SK-N-SH (cell line): ENCODE measurements around the gene RALGDS. TPM values are rescaled to one million over a fixed set of nuclear protein-coding genes. Genes with fewer than 3 reads are reported as not detected.

Source experiments
- CTCF ChIA-PET: fragments of 300-600, 350-600 bp; formaldehyde crosslinking; extraction: SDS; loops from one replicate; lab custom pipeline; 2021; lab: Yijun Ruan, JAX
- POLR2A ChIA-PET: fragments of 350-600 bp; sonication (Branson Sonifier 250); formaldehyde crosslinking; extraction: SDS; loops from one replicate; lab custom pipeline; 2020; ENCODE audit warnings: antibody characterized with exemption, inconsistent platforms; lab: Yijun Ruan, JAX
- DNase-seq: peaks from one replicate; pipeline ENCODE4 v3.0.0; 2012
- H2AFZ ChIP-seq: fragments of 200-600 bp; sonication (generic); 2 replicates; pipeline ENCODE4 v1.8.1; 2016; ENCODE audit warnings: antibody characterized with exemption, mild to moderate bottlenecking, low read depth
- H3F3A ChIP-seq: fragments of 200-600 bp; sonication (generic); replicated peaks from 2 replicates; pipeline ENCODE3; 2016; ENCODE audit warnings: antibody characterized with exemption, mild to moderate bottlenecking; ENCODE audit not compliant: insufficient read depth
- H3K27ac ChIP-seq, 2 experiments: fragments of 200-500 bp in 1 of 2; fragments of 200-600 bp in 1 of 2; sonication (Bioruptor generic) in 1 of 2; sonication (generic), shearing (Covaris generic) in 1 of 2; 2 replicates each; pipeline versions ENCODE4 v1.5.1 to v1.6.1; 2014 to 2016; ENCODE audit warnings: low read depth in 2 of 2, inconsistent platforms in 1 of 2, low read length in 1 of 2, mild to moderate bottlenecking in 1 of 2, mixed read lengths in 1 of 2
- H3K27me3 ChIP-seq: fragments of 200-600 bp; sonication (generic), shearing (Covaris generic); 2 replicates; pipeline ENCODE4 v1.6.1; 2016; ENCODE audit warnings: mixed run types; ENCODE audit not compliant: insufficient read depth
- H3K36me3 ChIP-seq, 2 experiments: fragments of 200-500 bp in 1 of 2; fragments of 200-600 bp in 1 of 2; sonication (Bioruptor generic) in 1 of 2; sonication (generic) in 1 of 2; replicated peaks in 1 of 2; 2 replicates each; pipeline versions ENCODE3 to v1.5.1; 2014 to 2016; ENCODE audit warnings: low read length in 1 of 2, mild to moderate bottlenecking in 1 of 2; ENCODE audit not compliant: insufficient read depth in 2 of 2, control insufficient read depth in 1 of 2
- H3K4me1 ChIP-seq, 2 experiments: fragments of 200-500 bp in 1 of 2; fragments of 200-600 bp in 1 of 2; sonication (Bioruptor generic) in 1 of 2; sonication (generic), shearing (Covaris generic) in 1 of 2; 2 replicates each; pipeline versions ENCODE4 v1.5.1 to v1.6.1; 2014 to 2016; ENCODE audit warnings: low read depth in 1 of 2, low read length in 1 of 2, mixed run types in 1 of 2; ENCODE audit not compliant: insufficient read depth in 2 of 2, control insufficient read depth in 1 of 2
- H3K4me2 ChIP-seq: fragments of 200-600 bp; sonication (generic), shearing (Covaris generic); 2 replicates; pipeline ENCODE4 v1.6.1; 2017; ENCODE audit warnings: mixed run types
- H3K4me3 ChIP-seq, 2 experiments: fragments of 200-500 bp in 1 of 2; fragments of 200-600 bp in 1 of 2; sonication (Bioruptor generic) in 1 of 2; sonication (generic), shearing (Covaris generic) in 1 of 2; 2 replicates each; pipeline versions ENCODE4 v1.5.1 to v1.8.1; 2014 to 2016; ENCODE audit warnings: low read depth in 2 of 2, inconsistent platforms in 1 of 2, low read length in 1 of 2, mild to moderate bottlenecking in 1 of 2, mixed read lengths in 1 of 2, moderate library complexity in 1 of 2
- H3K79me2 ChIP-seq: fragments of 200-600 bp; sonication (generic); 2 replicates; pipeline ENCODE4 v1.8.1; 2017; ENCODE audit warnings: mild to moderate bottlenecking; ENCODE audit not compliant: insufficient read depth
- H3K9ac ChIP-seq: fragments of 200-600 bp; sonication (generic); 2 replicates; pipeline ENCODE4 v1.6.1; 2017; ENCODE audit warnings: mixed run types
- H3K9me2 ChIP-seq: fragments of 200-600 bp; sonication (generic); 2 replicates; pipeline ENCODE4 v1.6.1; 2017; ENCODE audit warnings: mixed run types
- H3K9me3 ChIP-seq: fragments of 200-600 bp; sonication (generic); 2 replicates; pipeline ENCODE4 v1.6.1; 2017; ENCODE audit warnings: mixed run types, mild to moderate bottlenecking, moderate library complexity
- H4K20me1 ChIP-seq: fragments of 200-600 bp; sonication (generic); 2 replicates; pipeline ENCODE4 v1.6.1; 2017; ENCODE audit warnings: mild to moderate bottlenecking, mixed run types; ENCODE audit not compliant: insufficient read depth
- ELF1 ChIP-seq: IDR thresholded peaks from 2 replicates; pipeline ENCODE4 v1.4.0; 2012
- EZH2phosphoT487 ChIP-seq: fragments of 200-600 bp; sonication (generic); IDR thresholded peaks from 2 replicates; pipeline ENCODE4 v1.6.1; 2017; ENCODE audit warnings: low read depth, mixed run types, mild to moderate bottlenecking, antibody characterized with exemption, moderate library complexity, borderline replicate concordance
- JUND ChIP-seq: IDR thresholded peaks from 2 replicates; pipeline ENCODE4 v1.4.0; 2012
- MXI1 ChIP-seq: IDR thresholded peaks from 2 replicates; pipeline ENCODE4 v1.6.1; 2012; ENCODE audit warnings: mild to moderate bottlenecking, low read depth, low read length, improper control_type of control experiment
- NRF1 ChIP-seq: IDR thresholded peaks from 2 replicates; pipeline ENCODE4 v1.6.1; 2012; ENCODE audit warnings: low read depth, mild to moderate bottlenecking, low read length
- POLR2AphosphoS5 ChIP-seq: IDR thresholded peaks from 2 replicates; pipeline ENCODE4 v1.6.1; 2012; ENCODE audit warnings: low read depth, low read length
- SMC3 ChIP-seq: IDR thresholded peaks from 2 replicates; pipeline ENCODE4 v1.6.1; 2012; ENCODE audit warnings: low read depth, low read length, improper control_type of control experiment
- TAF1 ChIP-seq: IDR thresholded peaks from 2 replicates; pipeline ENCODE4 v1.6.1; 2012; ENCODE audit warnings: low read depth, mild to moderate bottlenecking, low read length, moderate library complexity, borderline replicate concordance
- WGBS: methylation state at CpG from one replicate; pipeline ENCODE4 v1.1.6; 2017; ENCODE audit warnings: low lambda C conversion rate; 5-methylcytosine and 5-hydroxymethylcytosine counted together
- polyA plus RNA-seq, 3 experiments: library from polyadenylated mRNA; depleted of rRNA; stranded (reverse); fragments of >200 nt; gene quantifications; 2 replicates each; pipeline ENCODE4 v1.2.3, GENCODE V29; 2012
- TF ChIP-seq, protein P1 (sequence below): IDR thresholded peaks from 2 replicates; pipeline ENCODE4 v1.4.0; 2012; ENCODE audit warnings: low read depth

RALGDS gene
- polyA plus RNA-seq, 1 of the 3 experiments (the other 2 are of a cell fraction): 64.7 TPM

DNA sequence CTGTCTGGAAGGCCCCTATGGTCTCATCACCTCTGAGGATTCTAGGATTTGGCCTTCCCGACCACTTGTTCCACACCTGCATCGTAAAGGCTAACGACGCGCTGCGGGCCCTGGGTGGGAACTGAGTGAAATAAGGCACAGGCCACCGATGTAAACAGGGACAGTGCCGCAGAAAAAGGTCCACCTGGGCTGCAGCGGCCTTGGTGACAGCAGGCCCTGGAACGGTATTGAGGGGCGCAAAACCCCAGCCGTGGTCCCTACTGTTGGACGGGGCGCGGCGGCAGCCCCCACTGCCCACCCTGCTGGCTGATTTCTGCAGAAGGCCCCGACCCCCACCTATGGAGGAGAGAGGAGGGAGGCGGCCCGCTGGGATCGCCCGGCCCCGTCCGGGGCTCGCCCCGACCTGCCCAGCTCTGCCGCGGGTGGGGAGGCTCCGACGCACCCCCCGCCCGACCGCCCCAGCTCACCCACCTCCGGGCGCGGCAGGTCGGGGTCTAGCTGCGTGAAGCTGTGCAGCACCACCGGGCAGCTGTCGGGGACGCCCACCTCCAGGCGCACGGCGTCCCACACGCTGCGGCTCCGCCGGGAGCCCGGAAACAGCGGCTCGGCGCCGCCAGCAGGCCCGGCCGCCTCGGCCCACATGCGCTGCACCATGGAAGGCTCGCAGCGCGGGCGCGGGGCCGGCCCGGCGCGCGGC lies 391 bp downstream of the RALGDS start:
- peak overlapping the region in 1 of 2 experiments; percentile 99; a peak in 2 of 4 replicates for H3K27ac ChIP-seq
- 9% methylated on average over 11 of the region's 66 CpGs for WGBS
- TF ChIP-seq MXI1 (peak; percentile 10; the same call in 1 of the 2 replicates), SMC3 (no peak)
- no peaks in the 10 kb centered on the region for H3K9me2 ChIP-seq
- H3K4me3 ChIP-seq: peak overlapping the region; percentile 71 to 79
- ChIA-PET POLR2A (interaction anchor here (2.0 to 4.6 kb wide), 3 partner anchors 12 to 31 kb away, joined by 8 to 51 read pairs (median 10); no protein-coding TSS in a partner anchor), CTCF (interaction anchor here (4.4 to 30.3 kb wide), 3 partner anchors 11 to 26 kb away, joined by 23 to 810 read pairs (median 84); no protein-coding TSS in a partner anchor)
- peaks cover 26% of the 10 kb centered on the region for H3K79me2 ChIP-seq
- no peaks in the 10 kb centered on the region for H3K9me3 ChIP-seq
- peaks cover 19% of the 10 kb centered on the region for H3F3A ChIP-seq
- no peak overlapping the region for H2AFZ ChIP-seq
- H3K36me3 ChIP-seq: peaks cover 0 to 5% of the 10 kb centered on the region in 2 experiments
- H4K20me1 ChIP-seq: peaks cover 46% of the 10 kb centered on the region
- DNase-seq: no peak
- H3K4me1 ChIP-seq: peaks cover 14 to 65% of the 10 kb centered on the region in 2 experiments
- H3K9ac ChIP-seq: peak overlapping the region; percentile 71
- peak overlapping the region; percentile 98 for H3K4me2 ChIP-seq
- no peaks in the 10 kb centered on the region for H3K27me3 ChIP-seq

- Histone ChIP-seq H3K4me1 (peaks cover 14 to 72% of the 10 kb centered on the region in 2 experiments), H3K9me3 (no peaks in the 10 kb centered on the region)
- TF ChIP-seq TAF1 (no peak), ELF1 (no peak), NRF1 (no peak), POLR2AphosphoS5 (no peak), JUND (no peak), EZH2phosphoT487 (no peak)
- TF ChIP-seq, protein P1, sequence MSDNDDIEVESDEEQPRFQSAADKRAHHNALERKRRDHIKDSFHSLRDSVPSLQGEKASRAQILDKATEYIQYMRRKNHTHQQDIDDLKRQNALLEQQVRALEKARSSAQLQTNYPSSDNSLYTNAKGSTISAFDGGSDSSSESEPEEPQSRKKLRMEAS: peak; percentile 24
- TF ChIP-seq, all 33 proteins: peak for 1
- H3F3A ChIP-seq: peaks cover 19% of the 10 kb centered on the region
- H3K9ac ChIP-seq: peak overlapping the region; percentile 71; the same call in 1 of the 2 replicates
- peak overlapping the region; percentile 71 to 79 for H3K4me3 ChIP-seq
- H2AFZ ChIP-seq: no peak overlapping the region
- POLR2A ChIA-PET: interaction anchor here (1.3 to 4.6 kb wide), 7 partner anchors 13 to 89 kb away, joined by 4 to 51 read pairs (median 9); partner anchors contain the start of gene GTF3C5
- no peaks in the 10 kb centered on the region for H3K9me2 ChIP-seq
- peak; percentile 77 for DNase-seq
- H3K27ac ChIP-seq: peak overlapping the region in 1 of 2 experiments; percentile 99; a peak in 3 of 4 replicates
- CTCF ChIA-PET: interaction anchor here (1.5 to 30.3 kb wide), 6 partner anchors 10 to 98 kb away, joined by 5 to 810 read pairs (median 41); no protein-coding TSS in a partner anchor
- H3K4me2 ChIP-seq: peak overlapping the region; percentile 98
- WGBS: 23% methylated on average over 9 of the region's 21 CpGs
- no peaks in the 10 kb centered on the region for H3K27me3 ChIP-seq
- peaks cover 0 to 5% of the 10 kb centered on the region in 2 experiments for H3K36me3 ChIP-seq
- peaks cover 49% of the 10 kb centered on the region for H4K20me1 ChIP-seq
- H3K79me2 ChIP-seq: peaks cover 26% of the 10 kb centered on the region
Observed at GRCh38 chr9:133119846-133120500, 1.1 kb downstream of the RALGDS start.
